ENCODE data around the gene RBM23.
A peak's percentile ranks its signal among the peaks of the same experiment; 100 is the strongest.

The RBM23 gene

DNA sequence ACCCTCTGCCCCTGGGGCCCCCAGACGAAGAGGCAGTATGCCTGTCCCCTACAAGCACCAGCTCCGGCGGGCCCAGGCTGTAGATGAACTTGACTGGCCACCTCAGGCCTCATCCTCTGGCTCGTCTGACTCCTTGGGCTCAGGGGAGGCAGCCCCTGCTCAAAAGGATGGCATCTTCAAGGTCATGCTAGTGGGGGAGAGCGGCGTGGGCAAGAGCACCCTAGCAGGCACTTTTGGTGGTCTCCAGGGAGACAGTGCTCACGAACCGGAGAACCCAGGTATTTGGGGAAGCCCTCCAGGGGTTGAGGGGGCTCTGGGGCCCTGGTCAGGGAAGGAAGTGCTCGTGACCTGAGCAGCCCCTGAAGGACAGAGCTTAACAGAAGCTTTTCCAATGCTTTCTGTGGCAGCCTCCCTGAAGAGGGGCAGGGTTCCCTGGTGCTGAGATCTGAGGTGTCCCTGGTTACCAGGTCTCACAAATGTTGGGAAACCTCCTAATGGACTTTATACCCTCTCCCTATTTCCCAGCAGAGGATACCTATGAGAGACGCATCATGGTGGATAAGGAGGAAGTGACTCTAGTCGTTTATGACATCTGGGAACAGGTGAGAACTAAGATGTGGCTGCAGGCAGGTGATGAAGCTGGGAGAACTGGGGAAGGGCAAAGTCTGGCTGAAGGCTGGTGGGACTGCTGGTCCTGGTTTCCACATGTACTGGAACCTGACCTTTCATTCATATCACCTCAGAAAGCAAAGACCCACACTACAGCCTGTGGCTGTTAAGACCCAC, 34.0 kb downstream of the RBM23 start:
- no peak for DNase-seq

DNA sequence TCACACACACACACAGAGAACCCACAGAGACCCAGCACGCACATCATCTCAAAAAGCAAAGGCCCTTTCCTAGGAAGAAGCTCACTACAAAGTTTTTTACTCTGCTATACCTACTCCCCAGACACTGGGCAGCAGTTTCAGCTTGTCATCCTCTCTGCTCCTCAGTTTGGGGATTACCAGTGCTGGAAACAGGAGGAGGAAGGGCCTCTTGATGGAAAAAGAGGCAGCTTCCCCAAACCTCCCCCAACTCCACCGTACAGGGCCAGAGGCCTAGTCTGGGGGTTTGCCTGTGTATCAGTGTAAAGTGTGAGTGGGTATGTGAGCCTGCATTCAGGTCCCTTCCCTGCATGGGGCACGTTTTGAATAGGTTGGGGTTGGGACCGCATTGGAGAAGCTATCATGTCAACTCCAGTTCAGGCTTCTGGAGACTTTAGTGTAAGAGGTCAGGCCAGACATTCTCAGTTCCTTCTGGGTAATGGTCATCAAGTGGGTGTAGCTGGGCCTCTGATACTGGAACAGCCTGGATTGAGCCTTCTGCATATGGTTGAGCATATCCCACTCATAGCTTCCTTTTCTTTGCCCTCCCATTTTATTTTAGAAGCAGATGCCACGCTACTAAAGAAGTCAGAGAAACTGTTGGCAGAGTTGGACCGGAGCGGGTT, 34.7 kb downstream of the RBM23 start:
- no peak for DNase-seq

DNA sequence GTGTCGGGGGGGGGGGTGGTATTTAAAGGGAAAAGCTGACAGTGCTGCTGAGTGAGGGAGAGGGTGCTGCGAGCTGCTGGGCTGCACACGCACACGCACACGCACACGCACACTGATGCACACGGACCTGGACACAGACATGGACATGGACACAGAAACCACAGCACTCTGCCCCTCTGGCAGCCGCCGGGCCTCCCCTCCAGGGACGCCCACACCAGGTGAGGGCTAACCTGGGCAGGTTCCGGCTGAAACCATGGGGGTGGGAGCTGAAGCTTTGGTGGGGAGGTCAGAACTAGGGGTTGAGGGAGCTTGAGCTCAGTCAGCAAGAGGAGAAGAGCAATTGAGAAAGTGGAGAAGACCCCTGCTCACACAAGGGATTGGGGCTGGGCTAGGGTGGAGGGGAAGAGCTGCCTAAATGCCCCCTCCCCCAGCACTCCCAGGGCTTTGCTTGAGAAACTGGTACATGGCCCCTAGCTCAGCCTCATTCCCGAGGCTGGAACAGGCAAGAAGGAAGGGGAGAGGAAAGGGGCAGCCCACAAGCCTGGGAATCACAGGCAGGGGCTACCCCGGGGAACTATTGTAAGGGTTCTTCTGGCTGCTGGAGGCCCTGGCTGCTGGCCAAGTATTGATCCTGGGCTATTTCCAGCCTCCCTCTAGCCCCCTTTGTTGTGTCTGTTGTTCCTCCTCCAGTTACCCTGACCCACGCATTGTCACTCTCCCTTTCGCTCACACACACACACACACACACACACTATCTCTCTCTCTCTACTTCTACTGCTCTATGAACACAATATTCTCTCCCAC, 35.6 kb downstream of the RBM23 start, which contains the start of gene REM2:
REM2 (plus strand) TSS at position 50 of the 804 bp plus-strand sequence; CDS start at position 116, 66 bp downstream.
- DNase-seq = peak; percentile 24

DNA sequence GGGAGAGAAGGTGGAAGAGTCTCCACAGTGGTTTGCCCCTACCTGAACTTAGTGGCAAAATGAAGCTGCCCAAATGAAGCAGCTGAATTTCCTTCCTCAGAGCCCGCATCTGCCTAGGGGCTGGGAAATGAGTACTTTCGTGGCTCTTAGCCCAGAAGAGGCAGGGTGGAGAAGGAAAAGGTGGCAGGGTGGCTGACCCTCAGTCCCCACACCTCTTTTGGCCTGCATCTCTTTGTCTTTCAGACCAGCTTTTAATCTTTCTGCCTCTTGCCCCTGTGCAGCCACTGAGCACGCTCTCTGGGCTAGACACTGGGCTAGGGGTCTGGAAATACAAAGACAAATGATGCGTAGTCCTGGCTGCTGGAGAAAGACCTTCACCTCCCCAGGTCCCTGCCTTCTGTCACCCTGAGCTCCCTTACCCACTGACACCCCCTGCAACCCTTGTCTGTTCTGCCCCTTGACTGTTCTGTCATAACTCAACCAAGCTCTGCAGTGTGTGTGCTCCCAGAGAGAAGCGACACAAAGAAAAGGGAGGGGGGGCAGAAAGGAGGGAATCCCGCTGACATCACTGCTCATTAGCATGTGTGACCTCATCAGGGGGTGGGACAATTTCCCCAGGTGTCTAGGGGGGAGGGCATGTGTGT, 36.3 kb downstream of the RBM23 start:
- peak; percentile 56 for DNase-seq

DNA sequence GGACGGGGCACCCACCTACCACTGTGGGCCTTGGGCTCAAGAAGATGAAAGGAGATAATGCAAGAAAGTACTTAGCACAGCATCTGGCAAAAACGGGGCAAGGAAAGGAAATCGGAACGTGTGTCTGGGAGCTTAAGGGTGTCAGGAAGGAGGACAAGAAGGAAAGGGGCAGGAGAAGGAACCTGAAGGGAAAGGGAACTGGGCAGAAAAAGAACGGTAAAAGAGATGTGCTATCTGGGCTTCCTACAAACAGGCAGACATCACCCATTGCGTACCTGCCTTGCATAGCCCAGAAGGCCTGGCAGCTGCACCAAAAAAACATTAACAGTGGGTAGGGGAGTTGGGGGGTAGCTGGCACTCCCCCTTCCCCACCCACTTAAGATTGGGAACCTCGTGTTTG, 36.9 kb downstream of the RBM23 start:
- no peak for DNase-seq

DNA sequence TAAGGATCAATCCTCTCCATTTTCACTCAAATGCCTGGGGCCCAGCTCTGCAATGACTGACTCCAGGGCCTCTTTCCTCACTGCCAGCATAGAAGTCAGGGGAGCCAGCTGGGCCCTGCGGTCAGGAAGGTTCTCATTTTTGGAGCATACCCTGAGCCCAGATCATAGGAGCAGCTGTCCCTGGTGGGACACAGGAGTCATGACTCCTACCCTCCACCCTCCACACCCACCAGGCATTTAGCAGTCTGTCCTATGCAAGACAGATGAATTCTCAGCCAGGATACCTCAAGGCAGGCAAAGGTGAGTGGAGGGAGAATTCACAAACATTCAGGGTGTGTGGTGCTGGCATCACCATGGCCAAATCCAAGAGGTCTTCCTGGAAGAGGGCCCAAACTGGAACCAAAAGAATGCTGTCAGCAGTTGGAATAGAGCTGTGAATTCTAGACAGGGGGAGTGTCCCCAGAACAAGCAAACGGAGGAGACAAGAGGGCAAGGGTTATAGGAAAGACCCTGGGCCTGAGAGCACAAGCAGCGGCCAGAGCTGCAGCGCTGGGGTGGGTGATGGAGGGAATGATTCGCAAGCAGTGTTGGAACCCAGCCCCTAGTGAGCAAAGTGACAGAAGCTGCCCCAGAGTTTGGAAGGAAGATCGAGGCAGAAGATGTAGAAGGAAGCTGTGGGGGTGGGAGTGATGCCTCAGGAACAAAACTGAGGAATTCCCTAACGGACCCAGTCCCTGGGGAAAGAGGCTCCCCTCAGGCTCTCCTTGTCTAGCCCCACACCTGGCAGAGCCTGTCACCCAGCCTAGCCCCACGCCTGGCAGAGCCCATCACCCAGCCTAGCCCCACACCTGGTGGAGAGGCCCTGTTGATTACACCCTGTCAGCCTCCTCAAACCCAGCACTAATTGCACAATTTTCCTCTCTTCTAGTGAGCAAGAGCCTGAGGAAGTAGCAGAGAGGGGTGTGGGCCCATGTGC, 40.4 kb downstream of the RBM23 start:
- no peak for DNase-seq

DNA sequence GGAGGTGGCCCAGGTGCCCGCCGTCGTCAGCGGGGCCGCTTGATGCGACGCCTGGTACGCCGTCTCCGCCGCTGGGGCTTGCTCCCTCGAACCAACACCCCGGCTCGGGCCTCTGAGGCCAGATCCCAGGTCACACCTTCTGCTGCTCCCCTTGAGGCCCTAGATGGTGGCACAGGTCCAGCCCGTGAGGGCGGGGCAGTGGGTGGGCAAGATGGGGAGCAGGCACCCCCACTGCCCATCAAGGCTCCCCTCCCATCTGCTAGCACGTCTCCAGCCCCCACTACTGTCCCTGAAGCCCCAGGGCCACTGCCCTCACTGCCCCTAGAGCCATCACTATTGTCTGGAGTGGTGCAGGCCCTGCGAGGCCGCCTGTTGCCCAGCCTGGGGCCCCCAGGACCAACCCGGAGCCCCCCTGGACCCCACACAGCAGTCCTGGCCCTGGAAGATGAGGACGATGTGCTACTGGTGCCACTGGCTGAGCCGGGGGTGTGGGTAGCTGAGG, 41.9 kb downstream of the RBM23 start:
- no peak for DNase-seq

DNA sequence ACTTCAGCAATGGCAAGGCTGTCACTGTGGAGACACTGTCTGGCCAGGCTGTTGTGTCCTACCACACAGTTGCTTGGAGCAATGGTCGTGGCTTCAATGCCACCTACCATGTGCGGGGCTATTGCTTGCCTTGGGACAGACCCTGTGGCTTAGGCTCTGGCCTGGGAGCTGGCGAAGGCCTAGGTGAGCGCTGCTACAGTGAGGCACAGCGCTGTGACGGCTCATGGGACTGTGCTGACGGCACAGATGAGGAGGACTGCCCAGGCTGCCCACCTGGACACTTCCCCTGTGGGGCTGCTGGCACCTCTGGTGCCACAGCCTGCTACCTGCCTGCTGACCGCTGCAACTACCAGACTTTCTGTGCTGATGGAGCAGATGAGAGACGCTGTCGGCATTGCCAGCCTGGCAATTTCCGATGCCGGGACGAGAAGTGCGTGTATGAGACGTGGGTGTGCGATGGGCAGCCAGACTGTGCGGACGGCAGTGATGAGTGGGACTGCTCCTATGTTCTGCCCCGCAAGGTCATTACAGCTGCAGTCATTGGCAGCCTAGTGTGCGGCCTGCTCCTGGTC, 43.1 kb downstream of the RBM23 start:
- DNase-seq = no peak

DNA sequence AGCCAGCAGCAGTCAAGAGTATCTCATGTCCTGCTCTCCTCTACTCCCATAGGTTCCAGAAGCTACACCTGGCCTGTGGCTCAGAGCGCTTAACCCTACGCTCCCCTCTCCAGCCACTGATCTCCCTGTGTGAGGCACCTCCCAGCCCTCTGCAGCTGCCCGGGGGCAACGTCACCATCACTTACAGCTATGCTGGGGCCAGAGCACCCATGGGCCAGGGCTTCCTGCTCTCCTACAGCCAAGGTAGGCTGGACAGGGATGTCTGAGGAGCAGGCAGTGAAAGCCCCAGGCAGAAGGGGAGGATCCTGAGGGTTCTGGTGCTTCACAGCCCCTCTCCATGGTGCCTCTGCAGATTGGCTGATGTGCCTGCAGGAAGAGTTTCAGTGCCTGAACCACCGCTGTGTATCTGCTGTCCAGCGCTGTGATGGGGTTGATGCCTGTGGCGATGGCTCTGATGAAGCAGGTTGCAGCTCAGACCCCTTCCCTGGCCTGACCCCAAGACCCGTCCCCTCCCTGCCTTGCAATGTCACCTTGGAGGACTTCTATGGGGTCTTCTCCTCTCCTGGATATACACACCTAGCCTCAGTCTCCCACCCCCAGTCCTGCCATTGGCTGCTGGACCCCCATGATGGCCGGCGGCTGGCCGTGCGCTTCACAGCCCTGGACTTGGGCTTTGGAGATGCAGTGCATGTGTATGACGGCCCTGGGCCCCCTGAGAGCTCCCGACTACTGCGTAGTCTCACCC, 43.8 kb downstream of the RBM23 start:
- DNase-seq = no peak

DNA sequence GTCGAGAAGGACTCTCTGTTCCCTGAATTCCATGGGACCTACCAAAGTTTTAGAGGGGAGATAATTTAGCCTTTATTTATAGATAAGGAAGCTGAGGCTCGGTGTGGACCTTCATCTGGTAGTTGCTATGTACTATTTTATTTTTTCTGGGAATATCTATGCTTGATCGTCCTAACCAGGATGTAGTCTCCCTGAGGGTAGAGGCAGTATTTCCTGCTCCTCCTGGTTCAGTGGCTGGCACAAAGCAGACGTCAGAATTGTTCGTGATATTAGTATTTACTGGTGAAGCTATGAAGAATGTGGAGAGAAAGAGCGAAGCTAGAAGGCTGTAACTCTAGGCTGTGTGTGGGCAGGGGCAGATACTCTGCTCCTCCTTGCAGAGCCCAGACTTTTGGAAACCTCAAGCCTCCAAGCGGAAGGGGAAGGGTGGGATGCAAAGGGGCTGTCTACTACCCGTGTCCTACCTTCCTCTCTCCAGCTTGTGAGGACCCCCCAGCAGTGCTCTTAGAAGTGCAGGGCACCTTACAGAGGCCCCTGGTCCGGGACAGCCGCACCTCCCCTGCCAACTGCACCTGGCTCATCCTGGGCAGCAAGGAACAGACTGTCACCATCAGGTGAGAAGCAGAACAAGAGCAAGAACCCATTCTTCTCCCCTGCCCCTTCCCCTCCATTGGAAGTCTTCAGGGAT, 46.0 kb downstream of the RBM23 start:
- no peak for DNase-seq

DNA sequence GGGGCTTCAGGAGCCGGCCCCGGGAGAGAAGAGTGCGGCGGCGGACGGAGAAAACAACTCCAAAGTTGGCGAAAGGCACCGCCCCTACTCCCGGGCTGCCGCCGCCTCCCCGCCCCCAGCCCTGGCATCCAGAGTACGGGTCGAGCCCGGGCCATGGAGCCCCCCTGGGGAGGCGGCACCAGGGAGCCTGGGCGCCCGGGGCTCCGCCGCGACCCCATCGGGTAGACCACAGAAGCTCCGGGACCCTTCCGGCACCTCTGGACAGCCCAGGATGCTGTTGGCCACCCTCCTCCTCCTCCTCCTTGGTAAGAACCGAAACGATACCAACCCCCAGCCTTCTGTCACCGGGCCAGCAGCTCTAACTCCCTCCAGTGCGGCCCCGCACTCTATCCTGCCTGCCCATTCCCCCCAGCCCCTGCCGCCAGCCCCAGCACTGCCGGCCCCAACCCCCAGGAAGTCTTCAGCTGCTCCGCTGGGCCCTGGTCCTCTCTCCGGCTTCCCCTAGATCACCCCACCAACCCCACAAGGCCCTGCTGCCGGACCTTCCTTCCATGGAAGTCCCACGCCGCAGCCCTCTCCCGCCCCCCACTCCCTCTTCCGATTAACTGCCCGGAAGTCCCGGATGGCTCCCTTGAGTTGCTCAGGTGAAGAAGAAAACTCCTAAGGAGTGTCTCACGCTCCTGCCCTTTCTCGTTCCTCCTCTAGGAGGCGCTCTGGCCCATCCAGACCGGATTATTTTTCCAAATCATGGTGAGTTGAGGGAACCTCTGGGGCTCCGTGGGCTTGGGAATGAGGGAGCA, 46.7 kb downstream of the RBM23 start:
- peak; percentile 69 for DNase-seq

DNA sequence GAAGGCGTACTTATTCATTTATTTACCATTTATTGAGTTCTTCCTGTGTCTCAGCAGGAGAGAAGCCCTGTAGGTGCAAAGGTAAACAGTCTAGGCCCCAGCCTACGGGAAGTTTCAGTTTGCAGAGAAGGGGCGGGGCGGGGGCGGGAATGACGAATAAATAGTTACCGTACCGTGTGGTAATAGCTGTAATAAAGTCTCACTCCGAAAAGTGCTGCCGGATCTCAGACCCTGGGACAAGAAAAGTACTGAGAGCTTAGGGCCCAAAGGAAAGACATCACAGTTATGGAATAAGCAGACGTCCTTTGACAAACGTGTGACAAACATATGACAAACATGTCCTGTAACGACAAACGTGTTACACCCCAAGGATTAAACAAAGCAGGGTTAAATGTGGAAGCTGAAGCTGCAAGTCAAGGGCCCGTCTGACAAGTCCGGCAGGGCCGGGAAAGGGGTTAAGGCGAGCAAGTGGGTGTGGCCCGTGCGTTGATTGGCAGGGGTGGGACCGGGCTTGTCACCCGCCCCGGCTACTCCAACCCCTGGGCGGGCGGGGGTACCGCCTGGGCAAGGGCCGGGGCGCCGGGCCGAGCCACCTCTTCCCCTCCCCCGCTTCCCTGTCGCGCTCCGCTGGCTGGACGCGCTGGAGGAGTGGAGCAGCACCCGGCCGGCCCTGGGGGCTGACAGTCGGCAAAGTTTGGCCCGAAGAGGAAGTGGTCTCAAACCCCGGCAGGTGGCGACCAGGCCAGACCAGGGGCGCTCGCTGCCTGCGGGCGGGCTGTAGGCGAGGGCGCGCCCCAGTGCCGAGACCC, 47.5 kb downstream of the RBM23 start, which contains the start of gene LRP10:
LRP10 (plus strand) TSS at position 517 of the 809 bp plus-strand sequence. CDS start 564 bp downstream, outside the sequence.
- DNase-seq = peak; percentile 84

DNA sequence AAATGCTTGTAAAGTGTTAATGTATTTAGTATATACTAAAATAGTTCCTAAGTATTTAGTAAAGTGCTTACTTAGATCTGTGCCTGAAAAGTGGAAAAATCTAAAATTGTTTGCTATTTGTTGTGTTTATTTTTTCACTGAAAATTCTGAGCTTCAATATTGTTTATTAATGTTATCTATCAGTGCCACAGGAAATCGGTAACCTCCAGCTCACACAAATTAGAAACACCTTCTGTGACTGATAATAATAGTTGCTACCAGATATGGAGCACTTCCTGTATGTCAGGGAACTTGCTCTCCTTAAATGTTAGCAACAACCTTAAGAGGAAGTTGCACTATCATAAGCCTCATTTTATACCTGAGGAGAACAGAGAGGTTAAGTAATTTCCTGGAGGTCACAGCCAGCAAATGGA, 48.1 kb downstream of the RBM23 start:
- DNase-seq = no peak

DNA sequence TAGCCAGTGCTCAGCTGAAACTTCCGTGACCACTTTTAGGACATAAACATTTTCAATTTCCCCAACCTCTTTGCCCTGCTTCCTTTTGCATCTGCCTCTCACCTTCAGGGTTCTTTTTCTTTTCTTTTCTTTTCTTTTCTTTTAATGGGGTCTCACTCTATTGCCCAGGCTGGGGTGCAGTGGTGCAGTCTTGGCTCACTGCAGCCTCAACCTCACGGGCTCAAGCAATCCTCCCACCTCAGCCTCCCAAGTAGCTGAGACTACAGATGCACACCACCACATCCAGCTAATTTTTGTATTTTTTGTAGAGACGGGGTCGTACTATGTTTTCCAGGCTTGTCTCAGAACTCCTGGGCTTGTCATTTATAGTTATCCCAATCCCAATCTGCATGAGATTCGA, 52.1 kb downstream of the RBM23 start:
- no peak for DNase-seq

DNA sequence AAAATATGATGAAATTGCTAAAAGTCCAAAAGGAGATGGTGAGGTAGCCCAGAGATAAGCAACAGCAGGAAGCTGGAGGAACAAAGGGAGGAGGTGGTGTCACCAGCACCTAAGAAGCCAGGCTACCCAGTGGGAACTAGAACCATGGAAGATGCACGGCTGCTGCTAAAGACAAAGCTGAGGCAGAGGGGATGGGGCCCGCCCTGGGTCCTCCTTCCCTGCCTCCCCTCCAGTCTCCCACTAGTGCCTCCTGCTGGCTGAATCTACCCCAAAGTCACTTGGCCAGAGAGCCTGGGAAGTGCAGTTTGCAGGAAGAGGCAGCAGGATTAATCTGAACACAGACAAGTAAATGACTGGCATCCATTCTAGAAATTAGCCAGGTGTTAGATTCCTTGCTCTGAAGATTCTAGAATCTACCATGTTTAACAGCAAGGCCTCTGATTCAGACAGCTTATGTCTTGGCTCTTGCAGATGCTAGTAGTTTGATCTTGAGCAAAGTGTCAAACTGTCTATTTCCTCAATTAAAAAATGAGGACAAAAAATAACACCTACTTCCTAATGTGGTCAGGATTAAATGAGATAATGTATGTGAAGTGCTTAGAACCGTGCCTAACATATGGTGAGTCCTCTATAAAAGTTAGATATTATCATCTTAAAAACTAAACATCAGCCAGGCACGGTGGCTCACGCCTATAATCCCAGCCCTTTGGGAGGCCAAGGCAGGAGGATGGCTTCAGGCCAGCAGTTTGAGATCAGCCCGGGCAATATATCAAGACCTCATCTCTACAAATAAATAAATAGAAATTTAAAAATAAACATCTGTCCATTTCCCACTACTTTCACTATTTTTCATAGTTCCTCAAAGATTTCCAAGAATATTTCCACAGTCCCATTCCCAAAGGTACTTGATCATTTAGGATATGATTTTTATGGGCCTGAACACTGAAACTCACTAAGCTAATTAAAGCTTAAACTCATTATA, 53.2 kb downstream of the RBM23 start:
- DNase-seq = no peak

DNA sequence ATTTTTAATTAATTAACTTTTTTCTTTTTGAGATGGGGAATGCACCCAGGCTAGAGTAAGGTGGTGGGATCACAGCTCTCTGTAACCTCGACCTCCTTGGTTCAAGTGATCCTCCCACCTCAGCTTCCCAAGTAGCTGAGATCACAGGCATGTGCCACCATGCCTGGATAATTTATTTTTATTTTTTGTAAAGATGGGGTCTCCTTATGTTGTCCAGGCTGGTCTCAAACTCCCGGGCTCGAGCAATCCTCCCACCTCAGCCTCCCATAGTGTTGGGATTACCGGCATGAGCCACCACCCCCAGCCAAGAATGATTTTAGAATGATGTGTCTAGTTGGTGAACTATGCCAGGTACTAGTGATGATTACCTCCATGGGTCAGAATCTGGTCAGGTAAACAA, 54.0 kb downstream of the RBM23 start:
- no peak for DNase-seq

DNA sequence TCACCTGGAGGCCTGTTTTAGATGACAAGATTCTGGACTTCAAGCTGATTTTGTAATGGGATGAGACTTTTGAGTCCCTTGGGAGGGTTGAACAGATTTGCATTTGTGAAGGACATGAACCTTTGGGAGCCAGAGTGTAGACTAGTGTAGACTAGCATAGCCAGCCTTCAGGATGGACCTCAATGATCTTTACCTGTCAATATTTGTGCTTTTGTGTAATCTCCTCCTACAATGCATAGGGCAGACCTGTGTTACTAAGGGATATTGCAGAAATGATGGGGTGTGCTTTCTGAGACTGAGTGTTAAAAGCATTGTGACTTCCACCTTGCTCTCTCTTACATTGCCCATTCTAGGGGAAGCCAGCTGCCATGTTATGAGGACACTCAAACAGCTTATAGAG, 57.3 kb downstream of the RBM23 start:
- no peak for DNase-seq
